ENCODE data around the gene DNAAF6. TPM values are rescaled to one million over a fixed set of nuclear protein-coding genes. Genes with fewer than 3 reads are reported as not detected.

The DNAAF6 gene
- total RNA-seq, 4 donors from 2014 or later, result not detected

- DNase-seq, result no peak
- Histone ChIP-seq H3K27ac (no peak overlapping the region), H3K9me3 (no peaks in the 10 kb centered on the region), H3K36me3 (no peaks in the 10 kb centered on the region), H3K4me1 (no peaks in the 10 kb centered on the region), H3K27me3 (no peaks in the 10 kb centered on the region), H3K4me3 (replicated peaks in 1 of 3) (no peak overlapping the region)
- intact Hi-C loops (cut with DNase I), result no loop called here
- WGBS, 2 donors, result 70 to 90% methylated on average over 2 of the region's 2 CpGs
- TF ChIP-seq, protein P1, sequence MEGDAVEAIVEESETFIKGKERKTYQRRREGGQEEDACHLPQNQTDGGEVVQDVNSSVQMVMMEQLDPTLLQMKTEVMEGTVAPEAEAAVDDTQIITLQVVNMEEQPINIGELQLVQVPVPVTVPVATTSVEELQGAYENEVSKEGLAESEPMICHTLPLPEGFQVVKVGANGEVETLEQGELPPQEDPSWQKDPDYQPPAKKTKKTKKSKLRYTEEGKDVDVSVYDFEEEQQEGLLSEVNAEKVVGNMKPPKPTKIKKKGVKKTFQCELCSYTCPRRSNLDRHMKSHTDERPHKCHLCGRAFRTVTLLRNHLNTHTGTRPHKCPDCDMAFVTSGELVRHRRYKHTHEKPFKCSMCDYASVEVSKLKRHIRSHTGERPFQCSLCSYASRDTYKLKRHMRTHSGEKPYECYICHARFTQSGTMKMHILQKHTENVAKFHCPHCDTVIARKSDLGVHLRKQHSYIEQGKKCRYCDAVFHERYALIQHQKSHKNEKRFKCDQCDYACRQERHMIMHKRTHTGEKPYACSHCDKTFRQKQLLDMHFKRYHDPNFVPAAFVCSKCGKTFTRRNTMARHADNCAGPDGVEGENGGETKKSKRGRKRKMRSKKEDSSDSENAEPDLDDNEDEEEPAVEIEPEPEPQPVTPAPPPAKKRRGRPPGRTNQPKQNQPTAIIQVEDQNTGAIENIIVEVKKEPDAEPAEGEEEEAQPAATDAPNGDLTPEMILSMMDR (IDR thresholded peaks at IDR 0.05), result no peak
- TF ChIP-seq POLR2A (IDR thresholded peaks at IDR 0.05), result no peak
Observed at GRCh38 chrX:107290019-107290418, 83.6 kb downstream of the DNAAF6 start.

GRCh38 chrX:107293056-107293455 is 86.6 kb downstream of the DNAAF6 start:
- WGBS, 2 donors, result 77 to 80% methylated on average over 2 of the region's 2 CpGs
- TF ChIP-seq, protein P1 (IDR thresholded peaks at IDR 0.05), result no peak
- TF ChIP-seq POLR2A (IDR thresholded peaks at IDR 0.05), result no peak
- H3K9me3 ChIP-seq, result no peaks in the 10 kb centered on the region
- H3K4me3 ChIP-seq (replicated peaks in 1 of 3), result no peak overlapping the region
- H3K27me3 ChIP-seq, result no peaks in the 10 kb centered on the region
- intact Hi-C loops (cut with DNase I), result no loop called here
- no peaks in the 10 kb centered on the region for H3K4me1 ChIP-seq
- no peak for DNase-seq
- no peak overlapping the region for H3K27ac ChIP-seq
- no peaks in the 10 kb centered on the region for H3K36me3 ChIP-seq

Small RNAs within 50 kb of the gene (small RNA-seq; reads per million reads assigned to genes)
- gene RF00019, result not detected

Other genes starting within 250 kb of the DNAAF6 start
- 10 to 100 TPM; 15.3 to 24.6 (median 18.6) TPM for gene MORC4, start 206.4 kb upstream of the DNAAF6 start, total RNA-seq
- gene RBM41, start 87.8 kb upstream of the DNAAF6 start, total RNA-seq, result 10 to 100 TPM; 24.0 to 48.8 (median 30.5) TPM
- gene NUP62CL, start 178 bp upstream of the DNAAF6 start, total RNA-seq, result 10 to 100 TPM; 10.6 to 16.1 (median 15.3) TPM
- 10 to 100 TPM in 1 of 4 donors, 1 to 10 TPM in 3; 6.8 to 12.1 (median 8.2) TPM for gene FRMPD3, start 243.0 kb downstream of the DNAAF6 start, total RNA-seq

All from thyroid gland (tissue), 4 donors.